Neural cell (in vitro differentiated cells): Measurements from ENCODE around the gene LPP. TPM values are rescaled to one million over a fixed set of nuclear protein-coding genes. Genes with fewer than 3 reads are reported as not detected.

Experiments
- H2AFZ ChIP-seq: fragments of 200-600, 300-800 bp; sonication (generic), shearing (Covaris generic); 2 replicates; pipeline ENCODE4 v1.6.0; 2014; ENCODE audit warnings: low read depth, mild to moderate bottlenecking, antibody characterized with exemption, low read length, moderate library complexity
- H3F3A ChIP-seq: fragments of 200-600 bp; shearing (Covaris generic); 2 replicates; pipeline ENCODE4 v1.6.1; 2016; ENCODE audit warnings: mild to moderate bottlenecking, moderate library complexity, mixed read lengths, antibody characterized with exemption, low read length; ENCODE audit not compliant: insufficient read depth, poor library complexity, severe bottlenecking
- H3K27ac ChIP-seq: fragments of 200-600, 300-800 bp; sonication (generic), shearing (Covaris generic); 2 replicates; pipeline ENCODE4 v1.5.1; 2014; ENCODE audit warnings: mild to moderate bottlenecking, low read length, moderate library complexity
- H3K27me3 ChIP-seq: fragments of 300-800, 200-600 bp; sonication (generic), shearing (Covaris generic); 2 replicates; pipeline ENCODE4 v1.6.0; 2014; ENCODE audit warnings: mild to moderate bottlenecking, low read depth, low read length, moderate library complexity; ENCODE audit not compliant: insufficient read depth
- H3K36me3 ChIP-seq: fragments of 300-800, 200-600 bp; sonication (generic), shearing (Covaris generic); 2 replicates; pipeline ENCODE4 v1.5.1; 2014; ENCODE audit warnings: mild to moderate bottlenecking, antibody characterized with exemption, low read length, moderate library complexity; ENCODE audit not compliant: insufficient read depth
- H3K4me2 ChIP-seq: fragments of 300-800, 200-600 bp; sonication (generic), shearing (Covaris generic); 2 replicates; pipeline ENCODE4 v1.6.0; 2014; ENCODE audit warnings: mild to moderate bottlenecking, low read length
- H3K4me3 ChIP-seq: fragments of 300-800, 200-600 bp; sonication (generic), shearing (Covaris generic); 2 replicates; pipeline ENCODE4 v1.5.1; 2014; ENCODE audit warnings: mild to moderate bottlenecking, low read length, moderate library complexity
- H3K79me2 ChIP-seq: fragments of 200-600 bp; shearing (Covaris generic); replicated peaks from 2 replicates; pipeline ENCODE4 v1.6.0; 2014; ENCODE audit warnings: mild to moderate bottlenecking, low read length, moderate library complexity; ENCODE audit not compliant: insufficient read depth
- H3K9ac ChIP-seq: fragments of 300-800, 200-600 bp; sonication (generic), shearing (Covaris generic); 2 replicates; pipeline ENCODE4 v1.6.1; 2016; ENCODE audit warnings: mild to moderate bottlenecking, low read length, mixed read lengths
- H3K9me2 ChIP-seq: fragments of 200-600 bp; shearing (Covaris generic); 2 replicates; pipeline ENCODE4 v1.6.1; 2016; ENCODE audit warnings: mild to moderate bottlenecking, low read length, mixed read lengths; ENCODE audit not compliant: insufficient read depth
- H3K9me3 ChIP-seq: fragments of 200-600, 300-800 bp; sonication (generic), shearing (Covaris generic); 2 replicates; pipeline ENCODE4 v1.6.1; 2016; ENCODE audit warnings: mild to moderate bottlenecking, mixed run types, low read length, moderate library complexity, mixed read lengths
- H4K20me1 ChIP-seq: fragments of 200-600 bp; shearing (Covaris generic); 2 replicates; pipeline ENCODE4 v1.6.1; 2016; ENCODE audit warnings: mild to moderate bottlenecking, mixed run types; ENCODE audit not compliant: insufficient read depth
- EP300 ChIP-seq: fragments of 450-650 bp; conservative IDR thresholded peaks from 2 replicates; pipeline ENCODE4 v1.6.1; 2014; ENCODE audit warnings: antibody characterized with exemption, mild to moderate bottlenecking, moderate library complexity; ENCODE audit not compliant: poor library complexity, severe bottlenecking
- EZH2 ChIP-seq: fragments of 200-600, 300-800 bp; shearing (Covaris generic), sonication (generic); IDR thresholded peaks from 2 replicates; pipeline ENCODE4 v1.6.1; 2014; ENCODE audit warnings: antibody characterized with exemption, low read length, borderline replicate concordance, mild to moderate bottlenecking; ENCODE audit not compliant: insufficient read depth, poor library complexity, severe bottlenecking
- MXI1 ChIP-seq: fragments of 450-650 bp; conservative IDR thresholded peaks from 2 replicates; pipeline ENCODE4 v1.6.1; 2014; ENCODE audit warnings: antibody characterized with exemption, mild to moderate bottlenecking; ENCODE audit not compliant: poor library complexity, severe bottlenecking
- POLR2AphosphoS5 ChIP-seq: IDR thresholded peaks from 2 replicates; pipeline ENCODE4 v1.6.1; 2012
- RAD21 ChIP-seq: fragments of 450-650 bp; conservative IDR thresholded peaks from 2 replicates; pipeline ENCODE4 v1.6.1; 2014; ENCODE audit warnings: antibody characterized with exemption, mild to moderate bottlenecking, moderate library complexity
- SMC3 ChIP-seq: fragments of 450-650 bp; conservative IDR thresholded peaks from 2 replicates; pipeline ENCODE4 v1.6.1; 2014; ENCODE audit warnings: antibody characterized with exemption, mild to moderate bottlenecking, moderate library complexity; ENCODE audit not compliant: poor library complexity
- TAF1 ChIP-seq: IDR thresholded peaks from 2 replicates; pipeline ENCODE4 v1.6.1; 2012; ENCODE audit warnings: low read depth
- polyA plus RNA-seq: library from polyadenylated mRNA; depleted of rRNA; stranded (reverse); fragments of >200 nt; gene quantifications from 2 replicates; pipeline ENCODE4 v1.2.3, GENCODE V29; 2014
- TF ChIP-seq, protein P1 (sequence below): fragments of 450-650 bp; IDR thresholded peaks from 2 replicates; pipeline ENCODE4 v1.5.1; 2014; ENCODE audit warnings: antibody characterized with exemption, mild to moderate bottlenecking, moderate library complexity; ENCODE audit not compliant: poor library complexity, severe bottlenecking
- TF ChIP-seq, protein P2 (sequence below): IDR thresholded peaks from 2 replicates; pipeline ENCODE4 v1.6.1; 2012; ENCODE audit warnings: borderline replicate concordance

LPP gene
- polyA plus RNA-seq, 1 donor from 2014 or later: 3.0 TPM

DNA sequence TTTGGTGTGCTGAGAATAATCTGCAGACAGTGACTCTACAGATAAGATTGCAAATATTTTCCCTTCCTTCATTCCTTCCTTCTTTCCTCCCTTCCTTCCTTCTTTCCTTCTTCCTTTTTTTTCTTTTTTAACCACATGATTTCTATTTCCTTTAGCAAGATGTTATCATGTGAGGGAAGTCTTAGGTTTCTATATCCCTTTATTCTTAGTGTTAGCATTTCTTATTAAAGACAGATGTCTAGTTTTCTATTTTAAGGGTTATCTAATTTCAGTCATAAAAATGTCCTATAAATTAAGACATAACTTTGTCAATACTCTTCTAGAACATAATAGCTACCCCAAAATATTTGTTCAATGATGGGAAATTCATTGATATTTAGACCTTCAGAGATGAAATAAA, 470.9 kb downstream of the LPP start:
- no peaks in the 10 kb centered on the region for H3K36me3 ChIP-seq
- no peaks in the 10 kb centered on the region for H4K20me1 ChIP-seq
- no peak overlapping the region for H3K4me2 ChIP-seq
- no peak for TF ChIP-seq SMC3
- TF ChIP-seq RAD21: no peak
- TF ChIP-seq POLR2AphosphoS5: no peak
- TF ChIP-seq TAF1: no peak
- TF ChIP-seq EZH2: no peak
- TF ChIP-seq, protein P1, sequence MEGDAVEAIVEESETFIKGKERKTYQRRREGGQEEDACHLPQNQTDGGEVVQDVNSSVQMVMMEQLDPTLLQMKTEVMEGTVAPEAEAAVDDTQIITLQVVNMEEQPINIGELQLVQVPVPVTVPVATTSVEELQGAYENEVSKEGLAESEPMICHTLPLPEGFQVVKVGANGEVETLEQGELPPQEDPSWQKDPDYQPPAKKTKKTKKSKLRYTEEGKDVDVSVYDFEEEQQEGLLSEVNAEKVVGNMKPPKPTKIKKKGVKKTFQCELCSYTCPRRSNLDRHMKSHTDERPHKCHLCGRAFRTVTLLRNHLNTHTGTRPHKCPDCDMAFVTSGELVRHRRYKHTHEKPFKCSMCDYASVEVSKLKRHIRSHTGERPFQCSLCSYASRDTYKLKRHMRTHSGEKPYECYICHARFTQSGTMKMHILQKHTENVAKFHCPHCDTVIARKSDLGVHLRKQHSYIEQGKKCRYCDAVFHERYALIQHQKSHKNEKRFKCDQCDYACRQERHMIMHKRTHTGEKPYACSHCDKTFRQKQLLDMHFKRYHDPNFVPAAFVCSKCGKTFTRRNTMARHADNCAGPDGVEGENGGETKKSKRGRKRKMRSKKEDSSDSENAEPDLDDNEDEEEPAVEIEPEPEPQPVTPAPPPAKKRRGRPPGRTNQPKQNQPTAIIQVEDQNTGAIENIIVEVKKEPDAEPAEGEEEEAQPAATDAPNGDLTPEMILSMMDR: no peak
- TF ChIP-seq MXI1: no peak
- TF ChIP-seq, protein P2, sequence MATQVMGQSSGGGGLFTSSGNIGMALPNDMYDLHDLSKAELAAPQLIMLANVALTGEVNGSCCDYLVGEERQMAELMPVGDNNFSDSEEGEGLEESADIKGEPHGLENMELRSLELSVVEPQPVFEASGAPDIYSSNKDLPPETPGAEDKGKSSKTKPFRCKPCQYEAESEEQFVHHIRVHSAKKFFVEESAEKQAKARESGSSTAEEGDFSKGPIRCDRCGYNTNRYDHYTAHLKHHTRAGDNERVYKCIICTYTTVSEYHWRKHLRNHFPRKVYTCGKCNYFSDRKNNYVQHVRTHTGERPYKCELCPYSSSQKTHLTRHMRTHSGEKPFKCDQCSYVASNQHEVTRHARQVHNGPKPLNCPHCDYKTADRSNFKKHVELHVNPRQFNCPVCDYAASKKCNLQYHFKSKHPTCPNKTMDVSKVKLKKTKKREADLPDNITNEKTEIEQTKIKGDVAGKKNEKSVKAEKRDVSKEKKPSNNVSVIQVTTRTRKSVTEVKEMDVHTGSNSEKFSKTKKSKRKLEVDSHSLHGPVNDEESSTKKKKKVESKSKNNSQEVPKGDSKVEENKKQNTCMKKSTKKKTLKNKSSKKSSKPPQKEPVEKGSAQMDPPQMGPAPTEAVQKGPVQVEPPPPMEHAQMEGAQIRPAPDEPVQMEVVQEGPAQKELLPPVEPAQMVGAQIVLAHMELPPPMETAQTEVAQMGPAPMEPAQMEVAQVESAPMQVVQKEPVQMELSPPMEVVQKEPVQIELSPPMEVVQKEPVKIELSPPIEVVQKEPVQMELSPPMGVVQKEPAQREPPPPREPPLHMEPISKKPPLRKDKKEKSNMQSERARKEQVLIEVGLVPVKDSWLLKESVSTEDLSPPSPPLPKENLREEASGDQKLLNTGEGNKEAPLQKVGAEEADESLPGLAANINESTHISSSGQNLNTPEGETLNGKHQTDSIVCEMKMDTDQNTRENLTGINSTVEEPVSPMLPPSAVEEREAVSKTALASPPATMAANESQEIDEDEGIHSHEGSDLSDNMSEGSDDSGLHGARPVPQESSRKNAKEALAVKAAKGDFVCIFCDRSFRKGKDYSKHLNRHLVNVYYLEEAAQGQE: no peak
- H3K27me3 ChIP-seq: no peaks in the 10 kb centered on the region
- H3K79me2 ChIP-seq: no peaks in the 10 kb centered on the region
- no peak overlapping the region for H3K9ac ChIP-seq
- H3F3A ChIP-seq: no peaks in the 10 kb centered on the region
- no peak overlapping the region for H3K4me3 ChIP-seq
- no peak overlapping the region for H2AFZ ChIP-seq
- no peak overlapping the region for H3K27ac ChIP-seq
- H3K9me2 ChIP-seq: no peaks in the 10 kb centered on the region
- no peaks in the 10 kb centered on the region for H3K9me3 ChIP-seq

GRCh38 chr3:188627652-188628051, 473.7 kb downstream of the LPP start:
- no peaks in the 10 kb centered on the region for H3K79me2 ChIP-seq
- H3K4me2 ChIP-seq: no peak overlapping the region
- H3K27ac ChIP-seq: no peak overlapping the region
- H4K20me1 ChIP-seq: no peaks in the 10 kb centered on the region
- no peaks in the 10 kb centered on the region for H3F3A ChIP-seq
- H3K36me3 ChIP-seq: no peaks in the 10 kb centered on the region
- H3K9me3 ChIP-seq: no peaks in the 10 kb centered on the region
- H2AFZ ChIP-seq: no peak overlapping the region
- no peak overlapping the region for H3K4me3 ChIP-seq
- no peaks in the 10 kb centered on the region for H3K9me2 ChIP-seq
- H3K27me3 ChIP-seq: no peaks in the 10 kb centered on the region
- no peak for TF ChIP-seq EZH2
- TF ChIP-seq POLR2AphosphoS5: no peak
- TF ChIP-seq, protein P1: no peak
- no peak for TF ChIP-seq EP300
- no peak for TF ChIP-seq RAD21
- TF ChIP-seq SMC3: no peak
- no peak for TF ChIP-seq MXI1
- TF ChIP-seq, protein P2: no peak
- no peak for TF ChIP-seq TAF1
- no peak overlapping the region for H3K9ac ChIP-seq
